Measurements from ENCODE around the gene RLF.

DNA sequence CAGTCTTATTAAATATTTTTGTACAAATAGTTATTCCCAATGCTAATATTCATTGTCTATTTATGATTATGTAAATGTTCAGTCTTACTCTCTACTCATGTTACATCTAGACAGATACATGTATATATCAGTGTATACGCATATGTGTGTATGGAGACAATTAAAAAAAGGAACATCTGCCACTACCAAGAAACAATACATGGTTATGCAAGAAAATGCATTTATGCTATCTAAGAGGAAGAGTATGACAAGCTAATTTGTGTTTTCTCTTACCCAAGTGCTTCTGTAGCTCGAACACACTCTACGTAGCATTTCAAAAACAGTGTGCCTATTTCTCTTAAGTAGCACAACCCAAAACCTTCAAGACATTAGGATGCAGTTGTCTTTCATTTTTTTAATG, 6.1 kb upstream of the RLF start:
- TF ChIP-seq, protein P1, sequence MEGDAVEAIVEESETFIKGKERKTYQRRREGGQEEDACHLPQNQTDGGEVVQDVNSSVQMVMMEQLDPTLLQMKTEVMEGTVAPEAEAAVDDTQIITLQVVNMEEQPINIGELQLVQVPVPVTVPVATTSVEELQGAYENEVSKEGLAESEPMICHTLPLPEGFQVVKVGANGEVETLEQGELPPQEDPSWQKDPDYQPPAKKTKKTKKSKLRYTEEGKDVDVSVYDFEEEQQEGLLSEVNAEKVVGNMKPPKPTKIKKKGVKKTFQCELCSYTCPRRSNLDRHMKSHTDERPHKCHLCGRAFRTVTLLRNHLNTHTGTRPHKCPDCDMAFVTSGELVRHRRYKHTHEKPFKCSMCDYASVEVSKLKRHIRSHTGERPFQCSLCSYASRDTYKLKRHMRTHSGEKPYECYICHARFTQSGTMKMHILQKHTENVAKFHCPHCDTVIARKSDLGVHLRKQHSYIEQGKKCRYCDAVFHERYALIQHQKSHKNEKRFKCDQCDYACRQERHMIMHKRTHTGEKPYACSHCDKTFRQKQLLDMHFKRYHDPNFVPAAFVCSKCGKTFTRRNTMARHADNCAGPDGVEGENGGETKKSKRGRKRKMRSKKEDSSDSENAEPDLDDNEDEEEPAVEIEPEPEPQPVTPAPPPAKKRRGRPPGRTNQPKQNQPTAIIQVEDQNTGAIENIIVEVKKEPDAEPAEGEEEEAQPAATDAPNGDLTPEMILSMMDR (IDR thresholded peaks at IDR 0.05 in 2 of 3, conservative IDR thresholded peaks at IDR 0.05 in 1 of 3; ENCODE audit: control insufficient read depth in 2 of 3, extremely low read depth in 1 of 3, insufficient read depth in 1 of 3, low read depth in 3 of 3, low read length in 3 of 3): no peak
- TF ChIP-seq RAD21 (IDR thresholded peaks at IDR 0.05; ENCODE audit: insufficient read depth, low read depth, low read length): no peak
- TF ChIP-seq POLR2A (IDR thresholded peaks at IDR 0.05; ENCODE audit: low read depth, low read length): no peak
- TF ChIP-seq EZH2 (IDR thresholded peaks at IDR 0.05; ENCODE audit: borderline replicate concordance, control insufficient read depth, low read depth, low read length): no peak
- TF ChIP-seq, protein P2, sequence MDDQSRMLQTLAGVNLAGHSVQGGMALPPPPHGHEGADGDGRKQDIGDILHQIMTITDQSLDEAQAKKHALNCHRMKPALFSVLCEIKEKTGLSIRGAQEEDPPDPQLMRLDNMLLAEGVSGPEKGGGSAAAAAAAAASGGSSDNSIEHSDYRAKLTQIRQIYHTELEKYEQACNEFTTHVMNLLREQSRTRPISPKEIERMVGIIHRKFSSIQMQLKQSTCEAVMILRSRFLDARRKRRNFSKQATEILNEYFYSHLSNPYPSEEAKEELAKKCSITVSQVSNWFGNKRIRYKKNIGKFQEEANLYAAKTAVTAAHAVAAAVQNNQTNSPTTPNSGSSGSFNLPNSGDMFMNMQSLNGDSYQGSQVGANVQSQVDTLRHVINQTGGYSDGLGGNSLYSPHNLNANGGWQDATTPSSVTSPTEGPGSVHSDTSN (IDR thresholded peaks at IDR 0.05; ENCODE audit: insufficient replicate concordance, low read depth, low read length): no peak
- TF ChIP-seq NR2C2 (IDR thresholded peaks at IDR 0.05; ENCODE audit: borderline replicate concordance, control insufficient read depth, insufficient read length, low read depth): no peak
- no peak for TF ChIP-seq SUZ12 (IDR thresholded peaks at IDR 0.05; ENCODE audit: unreplicated experiment)
- no peak for TF ChIP-seq HDAC2 (IDR thresholded peaks at IDR 0.05)
- no peak for TF ChIP-seq HDAC6 (IDR thresholded peaks at IDR 0.05; ENCODE audit: unreplicated experiment)

Measured in GM12878 (cell line).